Measurements from ENCODE around the gene TADA2A. TPM values are rescaled to one million over a fixed set of nuclear protein-coding genes. Genes with fewer than 3 reads are reported as not detected.
A peak's percentile ranks its signal among the peaks of the same experiment; 100 is the strongest.
"Not testable (repeated sequence)": the region's sequence is repeated elsewhere in the genome, so short reads cannot be mapped to it uniquely, and the experiment has no call there.

Gene TADA2A
- polyA plus RNA-seq, 2 of the 4 experiments (the other 2 are of a cell fraction): 9.9 to 27.1 TPM

DNA sequence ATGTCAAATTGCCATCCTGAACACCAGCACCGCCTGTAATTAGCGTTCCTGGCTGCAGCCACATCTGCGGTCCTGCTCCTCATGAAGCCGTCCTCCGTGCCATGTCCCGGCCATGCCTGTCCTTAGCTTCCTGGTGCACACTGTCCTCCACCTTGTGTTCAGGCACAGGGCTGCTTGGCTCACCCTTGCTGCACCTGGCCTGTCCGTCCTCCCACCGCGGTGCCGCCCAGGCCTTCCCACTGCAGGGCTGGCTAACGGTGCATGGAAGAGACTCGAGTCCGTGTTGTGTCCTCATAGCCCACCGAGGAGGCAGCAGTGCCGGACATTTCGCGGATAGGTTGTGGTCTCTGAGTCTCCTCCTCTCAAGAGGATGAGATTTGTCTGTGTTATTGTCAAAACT, 103.4 kb downstream of the TADA2A start:
- H3K27ac ChIP-seq: no peak overlapping the region
- no peak overlapping the region for H3K4me2 ChIP-seq
- ChIA-PET CTCF (interaction anchor here (1.0 to 1.8 kb wide), 4 partner anchors 10 to 136 kb away, joined by 5 to 7 read pairs (median 5); no protein-coding TSS in a partner anchor), POLR2A (no interaction called here)
- no peak for FAIRE-seq
- no peaks in the 10 kb centered on the region for H3K9me3 ChIP-seq
- H3K4me3 ChIP-seq: no peak overlapping the region
- WGBS (ENCODE audit: missing lambda C conversion rate): 95% methylated on average over 17 of the region's 17 CpGs
- TF ChIP-seq POLR2A (IDR thresholded peaks at IDR 0.05; ENCODE audit: low read length) (0 out of 2 replicates have a peak, but pooled peaks have one; percentile 7), RFX5 (IDR thresholded peaks at IDR 0.05) (no peak)
- no peak for DNase-seq (ENCODE audit: low read depth in 1 of 2, low spot score in 1 of 2)
- 0 out of 3 replicates have a peak, but pooled peaks cover 4% of the 10 kb centered on the region for H3K4me1 ChIP-seq
- no peak; a peak in 1 of 6 replicates for ATAC-seq

DNA sequence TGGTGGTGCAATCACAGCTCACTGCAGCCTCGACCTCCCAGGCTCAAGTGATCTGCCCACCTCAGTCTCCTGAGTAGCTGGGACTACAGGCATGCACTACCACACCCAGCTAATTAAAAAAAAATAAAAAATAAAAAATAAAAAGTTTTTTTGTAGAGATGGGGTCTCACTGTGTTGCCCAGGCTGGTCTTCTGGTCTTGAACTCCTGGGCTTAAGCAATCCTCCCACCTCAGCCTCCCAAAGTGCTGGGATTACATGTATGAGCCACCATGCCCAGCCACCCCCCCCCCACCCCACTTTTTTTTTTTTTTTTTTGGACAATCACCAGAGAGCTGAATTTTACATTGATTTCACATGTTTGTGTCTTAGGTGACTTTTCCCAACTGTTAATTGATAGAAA, 105.0 kb downstream of the TADA2A start:
- FAIRE-seq, ATAC-seq: not testable (repeated sequence)
- CTCF ChIA-PET: interaction anchor here (0.6 to 3.7 kb wide), 6 partner anchors 12 to 138 kb away, joined by 3 to 13 read pairs (median 3); no protein-coding TSS in a partner anchor

DNA sequence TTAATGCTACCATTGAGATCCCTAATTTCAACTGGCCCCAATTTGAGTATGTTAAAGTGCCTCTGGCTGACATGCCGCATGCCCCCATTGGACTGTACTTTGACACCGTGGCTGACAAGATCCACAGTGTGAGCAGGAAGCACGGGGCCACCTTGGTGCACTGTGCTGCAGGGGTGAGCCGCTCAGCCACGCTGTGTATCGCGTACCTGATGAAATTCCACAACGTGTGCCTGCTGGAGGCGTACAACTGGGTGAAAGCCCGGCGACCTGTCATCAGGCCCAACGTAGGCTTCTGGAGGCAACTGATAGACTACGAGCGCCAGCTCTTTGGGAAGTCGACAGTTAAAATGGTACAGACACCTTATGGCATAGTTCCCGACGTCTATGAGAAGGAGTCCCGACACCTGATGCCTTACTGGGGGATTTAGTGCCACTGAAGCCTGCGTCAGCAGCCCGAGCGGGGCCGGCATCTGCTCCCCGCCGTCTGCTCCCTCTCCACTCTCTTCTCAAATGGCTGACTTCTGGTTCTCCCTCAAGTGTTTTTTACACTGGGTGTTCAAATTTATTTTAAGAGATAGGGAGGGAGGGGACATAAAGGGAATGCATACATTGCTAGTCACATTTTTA, 105.9 kb downstream of the TADA2A start:
- H3K27ac ChIP-seq: no peak overlapping the region
- no peaks in the 10 kb centered on the region for H3K4me1 ChIP-seq
- ATAC-seq (0 out of 6 replicates have a peak, but pooled peaks of 1 of the 2 experiments have one; percentile 26), DNase-seq (ENCODE audit: low read depth in 1 of 2, low spot score in 1 of 2) (no peak), FAIRE-seq (no peak)
- no peak overlapping the region for H3K4me2 ChIP-seq
- WGBS (ENCODE audit: missing lambda C conversion rate): 91% methylated on average over 24 of the region's 24 CpGs
- H3K4me3 ChIP-seq: no peak overlapping the region
- no peaks in the 10 kb centered on the region for H3K9me3 ChIP-seq
- ChIA-PET POLR2A (no interaction called here), CTCF (interaction anchor here (1.0 to 3.7 kb wide), 4 partner anchors 13 to 29 kb away, joined by 3 to 13 read pairs (median 4); no protein-coding TSS in a partner anchor)
- TF ChIP-seq ESRRA (IDR thresholded peaks at IDR 0.05; ENCODE audit: borderline replicate concordance, low read length) (no peak), RAD21 (conservative IDR thresholded peaks at IDR 0.05 in 1 of 2, IDR thresholded peaks at IDR 0.05 in 1 of 2) (no peak), ZFP36 (IDR thresholded peaks at IDR 0.05; ENCODE audit: borderline replicate concordance, partially characterized antibody) (no peak), JUNB (IDR thresholded peaks at IDR 0.05) (no peak), CEBPB (IDR thresholded peaks at IDR 0.05) (no peak), KDM5A (IDR thresholded peaks at IDR 0.05) (no peak), POLR2AphosphoS2 (conservative IDR thresholded peaks at IDR 0.05; ENCODE audit: low read length) (no peak), SREBF2 (IDR thresholded peaks at IDR 0.05) (no peak), CBX8 (IDR thresholded peaks at IDR 0.05) (no peak), EHMT2 (IDR thresholded peaks at IDR 0.05; ENCODE audit: low read depth) (no peak), RFX5 (IDR thresholded peaks at IDR 0.05) (no peak), CBX2 (IDR thresholded peaks at IDR 0.05; ENCODE audit: borderline replicate concordance, low read depth) (no peak)

More for the DNA sequence above, 105.0 kb downstream of the TADA2A start:
- 57% methylated on average over 1 of the region's 1 CpG for WGBS (ENCODE audit: missing lambda C conversion rate)
- not testable (repeated sequence) for DNase-seq (ENCODE audit: low read depth in 1 of 2, low spot score in 1 of 2); H3K4me1 ChIP-seq; H3K9me3 ChIP-seq; H3K4me3 ChIP-seq; H3K4me2 ChIP-seq; H3K27ac ChIP-seq
- POLR2A ChIA-PET: interaction anchor here (0.6 kb wide), 1 partner anchor 114 kb away, joined by 3 read pairs; no protein-coding TSS in a partner anchor

DNA sequence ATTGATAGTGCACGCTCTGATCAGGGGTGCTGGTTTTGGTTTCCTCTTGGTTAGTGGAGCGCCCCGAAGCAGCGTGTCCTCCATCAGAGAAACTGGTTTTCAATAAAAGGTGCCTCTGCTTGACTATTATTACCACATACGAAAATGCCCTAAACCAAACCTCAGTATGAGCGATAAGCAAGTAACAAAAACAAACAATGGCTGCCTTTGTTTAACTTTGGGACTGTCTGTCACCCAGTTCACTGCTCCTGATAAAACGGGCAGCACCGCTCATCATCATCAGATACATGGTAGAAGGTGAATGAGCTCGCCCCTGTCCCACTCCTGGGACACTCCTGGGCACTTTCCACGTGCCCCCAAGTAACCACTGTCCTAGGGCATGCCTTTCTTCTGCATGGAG, 107.0 kb downstream of the TADA2A start:
- H3K4me3 ChIP-seq: no peak overlapping the region
- H3K27ac ChIP-seq: no peak overlapping the region
- H3K4me2 ChIP-seq: no peak overlapping the region
- ChIA-PET CTCF (interaction anchor here (0.7 to 4.8 kb wide), 5 partner anchors 8 to 140 kb away, joined by 3 to 20 read pairs (median 6); no protein-coding TSS in a partner anchor), POLR2A (no interaction called here)
- TF ChIP-seq, protein P1, sequence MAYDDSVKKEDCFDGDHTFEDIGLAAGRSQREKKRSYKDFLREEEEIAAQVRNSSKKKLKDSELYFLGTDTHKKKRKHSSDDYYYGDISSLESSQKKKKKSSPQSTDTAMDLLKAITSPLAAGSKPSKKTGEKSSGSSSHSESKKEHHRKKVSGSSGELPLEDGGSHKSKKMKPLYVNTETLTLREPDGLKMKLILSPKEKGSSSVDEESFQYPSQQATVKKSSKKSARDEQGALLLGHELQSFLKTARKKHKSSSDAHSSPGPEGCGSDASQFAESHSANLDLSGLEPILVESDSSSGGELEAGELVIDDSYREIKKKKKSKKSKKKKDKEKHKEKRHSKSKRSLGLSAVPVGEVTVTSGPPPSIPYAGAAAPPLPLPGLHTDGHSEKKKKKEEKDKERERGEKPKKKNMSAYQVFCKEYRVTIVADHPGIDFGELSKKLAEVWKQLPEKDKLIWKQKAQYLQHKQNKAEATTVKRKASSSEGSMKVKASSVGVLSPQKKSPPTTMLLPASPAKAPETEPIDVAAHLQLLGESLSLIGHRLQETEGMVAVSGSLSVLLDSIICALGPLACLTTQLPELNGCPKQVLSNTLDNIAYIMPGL (CRISPR knock-in tag; IDR thresholded peaks at IDR 0.05; ENCODE audit: borderline replicate concordance): no peak
- TF ChIP-seq, protein P2, sequence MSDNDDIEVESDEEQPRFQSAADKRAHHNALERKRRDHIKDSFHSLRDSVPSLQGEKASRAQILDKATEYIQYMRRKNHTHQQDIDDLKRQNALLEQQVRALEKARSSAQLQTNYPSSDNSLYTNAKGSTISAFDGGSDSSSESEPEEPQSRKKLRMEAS (IDR thresholded peaks at IDR 0.05): no peak
- no peak for TF ChIP-seq EP300 (IDR thresholded peaks at IDR 0.05)
- no peak for TF ChIP-seq NPAS2 (CRISPR knock-in tag; IDR thresholded peaks at IDR 0.05; ENCODE audit: borderline replicate concordance)
- no peak for TF ChIP-seq JUNB (IDR thresholded peaks at IDR 0.05)
- TF ChIP-seq ESRRA (IDR thresholded peaks at IDR 0.05; ENCODE audit: borderline replicate concordance, low read length): no peak
- no peak for TF ChIP-seq SREBF2 (IDR thresholded peaks at IDR 0.05)
- TF ChIP-seq, protein P3, sequence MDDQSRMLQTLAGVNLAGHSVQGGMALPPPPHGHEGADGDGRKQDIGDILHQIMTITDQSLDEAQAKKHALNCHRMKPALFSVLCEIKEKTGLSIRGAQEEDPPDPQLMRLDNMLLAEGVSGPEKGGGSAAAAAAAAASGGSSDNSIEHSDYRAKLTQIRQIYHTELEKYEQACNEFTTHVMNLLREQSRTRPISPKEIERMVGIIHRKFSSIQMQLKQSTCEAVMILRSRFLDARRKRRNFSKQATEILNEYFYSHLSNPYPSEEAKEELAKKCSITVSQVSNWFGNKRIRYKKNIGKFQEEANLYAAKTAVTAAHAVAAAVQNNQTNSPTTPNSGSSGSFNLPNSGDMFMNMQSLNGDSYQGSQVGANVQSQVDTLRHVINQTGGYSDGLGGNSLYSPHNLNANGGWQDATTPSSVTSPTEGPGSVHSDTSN (IDR thresholded peaks at IDR 0.05): no peak
- no peak for TF ChIP-seq RCOR1 (IDR thresholded peaks at IDR 0.05; ENCODE audit: low read depth, low read length)
- TF ChIP-seq HDAC2 (IDR thresholded peaks at IDR 0.05): no peak
- no peak for TF ChIP-seq FOSB (CRISPR knock-in tag; IDR thresholded peaks at IDR 0.05)
- TF ChIP-seq TFCP2L1 (CRISPR knock-in tag; IDR thresholded peaks at IDR 0.05): no peak
- H3K4me1 ChIP-seq: no peaks in the 10 kb centered on the region
- FAIRE-seq: no peak
- no peaks in the 10 kb centered on the region for H3K9me3 ChIP-seq
- WGBS (ENCODE audit: missing lambda C conversion rate): 93% methylated on average over 10 of the region's 10 CpGs
- no peak for ATAC-seq
- no peak for DNase-seq (ENCODE audit: low read depth in 1 of 2, low spot score in 1 of 2)
